GM19240 (cell line): ENCODE measurements around the gene FAF1.
"Not testable (repeated sequence)": the region's sequence is repeated elsewhere in the genome, so short reads cannot be mapped to it uniquely, and the experiment has no call there.

Experiments used
- DNase-seq: peaks from one replicate; pipeline ENCODE4 v3.0.0; 2011; ENCODE audit warnings: low spot score; ENCODE audit not compliant: insufficient read length

The FAF1 gene

DNA sequence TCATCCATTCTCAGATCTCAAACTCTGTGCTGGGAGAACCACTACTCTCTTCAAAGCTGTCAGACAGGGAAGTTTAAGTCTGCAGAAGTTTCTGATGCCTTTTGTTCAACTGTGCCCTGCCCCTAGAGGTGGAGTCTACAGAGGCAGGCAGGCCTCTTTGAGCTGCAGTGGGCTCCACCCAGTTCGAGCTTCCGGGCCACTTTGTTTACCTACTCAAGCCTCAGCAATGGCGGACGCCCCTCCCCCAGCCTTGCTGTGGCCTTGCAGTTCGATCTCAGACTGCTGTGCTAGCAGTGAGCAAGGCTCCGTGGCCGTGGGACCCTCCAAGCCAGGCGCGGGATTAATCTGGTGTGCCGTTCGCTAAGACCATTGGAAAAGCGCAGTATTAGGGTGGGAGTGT, 49.7 kb downstream of the FAF1 start:
- DNase-seq: not testable (repeated sequence)

DNA sequence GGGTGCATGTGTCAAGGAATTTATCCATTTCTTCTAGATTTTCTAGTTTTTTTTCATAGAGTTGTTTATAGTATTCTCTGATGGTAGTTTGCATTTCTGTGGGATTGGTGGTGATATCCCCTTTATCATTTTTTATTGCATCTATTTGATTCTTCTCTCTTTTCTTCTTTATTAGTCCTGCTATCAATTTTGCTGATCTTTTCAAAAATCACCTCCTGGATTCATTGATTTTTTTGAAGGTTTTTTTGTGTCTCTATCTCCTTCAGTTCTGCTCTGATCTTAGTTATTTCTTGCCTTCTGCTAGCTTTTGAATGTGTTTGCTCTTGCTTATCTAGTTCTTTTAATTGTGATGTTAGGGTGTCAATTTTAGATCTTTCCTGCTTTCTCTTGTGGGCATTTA, 52.5 kb downstream of the FAF1 start:
- DNase-seq: not testable (repeated sequence)

- DNase-seq: not testable (repeated sequence)
Observed at GRCh38 chr1:50906050-50906449, 54.0 kb downstream of the FAF1 start.

DNA sequence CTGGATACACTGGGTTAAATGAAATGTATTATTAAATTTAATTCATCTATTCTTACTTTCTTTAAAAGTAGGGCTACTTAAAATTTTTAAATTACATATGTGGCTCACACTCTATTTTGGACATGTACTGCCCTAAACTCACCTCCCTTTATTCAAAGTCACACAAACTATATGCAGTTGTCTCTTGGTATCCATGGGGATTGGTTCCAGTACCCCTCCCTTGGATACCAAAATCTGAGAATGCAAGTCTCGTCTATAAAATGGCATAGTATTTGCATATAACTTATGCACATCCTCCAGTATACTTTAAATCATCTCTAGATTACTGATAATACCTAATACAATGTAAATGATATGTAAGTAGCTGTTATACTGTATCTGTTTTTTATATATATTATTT, 57.6 kb downstream of the FAF1 start:
- no peak for DNase-seq

DNA sequence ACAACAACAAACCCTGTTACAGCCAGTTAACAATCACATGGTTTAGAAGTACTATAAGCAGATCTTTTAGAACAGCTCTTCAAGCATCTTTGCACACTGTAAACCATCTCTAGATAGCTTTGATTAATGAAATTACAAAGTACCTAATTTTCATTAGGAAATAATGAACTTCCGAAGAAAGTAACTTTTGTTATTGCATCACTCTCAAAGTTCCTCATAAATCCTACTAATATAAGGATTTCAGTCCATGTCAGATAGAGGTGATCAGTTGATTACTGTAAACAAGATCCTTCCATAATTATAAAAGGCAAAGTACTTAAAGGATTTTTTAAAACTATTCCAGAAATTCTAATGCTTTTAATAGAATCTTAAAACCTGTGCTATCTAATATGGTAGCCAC, 58.2 kb downstream of the FAF1 start:
- DNase-seq: no peak

DNA sequence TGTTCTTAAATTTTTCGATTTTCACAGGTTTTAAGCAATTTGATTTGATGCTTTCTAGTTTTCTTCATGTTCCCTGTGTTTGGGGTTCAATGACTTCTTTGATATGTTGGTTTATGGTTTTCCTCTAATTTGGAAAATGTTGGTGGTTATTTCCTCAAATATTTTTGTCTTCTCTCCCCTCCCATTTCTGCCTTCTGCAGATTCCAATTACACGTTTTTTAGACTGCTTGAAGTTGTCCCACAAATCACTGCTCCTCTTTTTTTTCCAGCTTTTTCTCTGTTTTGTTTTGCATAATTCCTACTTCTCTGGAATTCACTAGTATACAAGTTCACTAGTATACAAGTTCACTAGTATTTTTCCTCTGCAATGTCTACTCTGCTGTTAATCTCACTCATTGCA, 61.3 kb downstream of the FAF1 start:
- no peak for DNase-seq

DNA sequence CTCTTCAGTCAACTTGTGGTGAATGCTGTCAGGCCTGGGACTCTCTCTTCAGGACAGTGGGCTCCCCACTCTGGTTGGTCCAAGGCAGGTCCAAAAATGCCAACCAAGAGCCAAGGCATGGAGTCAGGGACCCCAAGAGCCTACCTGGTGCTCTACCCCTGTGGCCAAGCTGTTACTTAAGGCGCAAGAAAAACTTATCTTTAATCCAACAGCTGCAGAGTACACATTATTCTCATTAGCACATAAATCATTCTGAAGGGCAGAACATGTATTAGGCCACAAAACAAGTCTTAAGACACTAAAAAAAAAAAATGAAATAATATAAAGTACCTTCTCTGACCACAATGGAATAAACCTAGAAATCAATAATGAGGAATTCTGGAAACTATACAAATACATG, 65.7 kb downstream of the FAF1 start:
- DNase-seq: no peak

DNA sequence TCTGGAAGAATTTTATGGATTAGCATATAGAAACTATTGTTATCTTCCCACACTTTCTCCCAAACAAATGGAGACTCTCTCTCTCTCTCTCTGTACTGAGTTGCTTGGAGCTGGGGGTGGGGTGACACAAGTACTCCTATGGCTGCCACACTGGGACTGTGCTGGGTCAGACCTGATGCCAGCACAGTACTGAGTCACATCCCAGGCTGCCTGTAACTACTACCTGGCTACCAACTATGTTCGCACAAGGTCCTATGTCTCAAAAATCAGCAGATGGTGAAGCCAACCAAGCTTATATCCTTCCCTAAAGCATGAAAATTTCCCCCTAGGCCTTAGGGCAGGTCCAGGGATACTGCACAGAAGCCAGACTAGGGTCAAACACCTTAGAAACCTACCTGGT, 66.6 kb downstream of the FAF1 start:
- no peak for DNase-seq

- not testable (repeated sequence) for DNase-seq
Observed at GRCh38 chr1:50887555-50887954, 72.5 kb downstream of the FAF1 start.

GRCh38 chr1:50880373-50880772, 79.7 kb downstream of the FAF1 start:
- DNase-seq: no peak

- DNase-seq: no peak
Observed at GRCh38 chr1:50879137-50879536, 80.9 kb downstream of the FAF1 start.

- no peak for DNase-seq
Observed at GRCh38 chr1:50878434-50878833, 81.6 kb downstream of the FAF1 start.

- no peak for DNase-seq
Observed at GRCh38 chr1:50877641-50878040, 82.4 kb downstream of the FAF1 start.

GRCh38 chr1:50873458-50874187, 86.4 kb downstream of the FAF1 start:
- DNase-seq: peak; percentile 13

GRCh38 chr1:50864845-50865244, 95.2 kb downstream of the FAF1 start:
- DNase-seq: not testable (repeated sequence)

DNA sequence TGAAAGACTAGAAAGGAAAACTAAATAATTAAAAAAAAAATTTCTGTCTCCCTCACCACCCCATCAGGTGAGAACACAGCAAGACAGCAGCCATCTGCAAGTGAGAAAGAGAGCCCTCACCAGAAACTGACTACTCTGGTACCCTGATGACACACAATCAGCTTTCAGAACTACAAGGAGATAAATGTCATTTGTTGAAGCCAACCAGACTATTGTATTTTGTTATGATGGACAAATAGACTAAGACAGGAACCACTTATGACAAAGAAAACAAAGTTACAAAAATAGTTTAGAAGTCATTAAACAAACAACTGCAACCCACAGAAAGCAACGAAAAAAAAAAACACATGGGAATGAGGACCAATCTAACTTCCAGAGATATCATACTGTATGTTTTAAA, 98.3 kb downstream of the FAF1 start:
- DNase-seq: no peak

DNA sequence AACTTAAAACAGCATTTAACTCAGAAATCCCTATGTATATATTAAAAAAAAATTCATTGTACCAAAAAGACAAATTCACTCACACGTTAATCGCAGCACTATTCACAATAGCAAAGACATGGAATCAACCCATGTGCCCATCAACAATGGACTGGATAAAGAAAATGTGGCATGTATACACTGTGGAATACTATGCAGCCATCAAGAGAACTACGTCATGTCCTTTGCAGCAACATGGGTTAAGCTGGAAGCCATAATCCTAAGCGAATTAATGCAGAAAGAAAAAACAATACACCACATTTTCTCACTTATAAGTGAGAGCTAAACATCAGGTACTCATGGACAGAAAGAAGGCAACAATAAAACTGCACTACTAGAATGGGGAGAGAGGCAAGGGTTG, 99.4 kb downstream of the FAF1 start:
- no peak for DNase-seq

DNA sequence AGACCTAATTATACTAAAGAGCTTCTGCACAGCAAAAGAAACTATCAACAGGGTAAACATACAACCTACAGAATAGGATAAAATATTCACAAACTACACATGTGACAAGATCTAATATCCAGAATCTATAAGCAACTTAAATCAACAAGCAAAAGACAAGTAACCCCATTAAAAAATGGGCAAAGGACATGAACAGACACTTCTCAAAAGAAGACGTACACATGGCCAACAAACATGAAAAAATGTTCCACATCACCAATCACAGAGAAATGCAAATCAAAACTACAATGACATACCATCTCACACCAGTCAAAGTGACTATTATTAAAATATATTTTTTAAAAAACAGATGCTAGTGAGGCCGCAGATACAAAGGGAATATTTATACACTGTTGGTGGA, 99.8 kb downstream of the FAF1 start:
- DNase-seq: no peak

GRCh38 chr1:50859657-50860056, 100.4 kb downstream of the FAF1 start:
- no peak for DNase-seq

DNA sequence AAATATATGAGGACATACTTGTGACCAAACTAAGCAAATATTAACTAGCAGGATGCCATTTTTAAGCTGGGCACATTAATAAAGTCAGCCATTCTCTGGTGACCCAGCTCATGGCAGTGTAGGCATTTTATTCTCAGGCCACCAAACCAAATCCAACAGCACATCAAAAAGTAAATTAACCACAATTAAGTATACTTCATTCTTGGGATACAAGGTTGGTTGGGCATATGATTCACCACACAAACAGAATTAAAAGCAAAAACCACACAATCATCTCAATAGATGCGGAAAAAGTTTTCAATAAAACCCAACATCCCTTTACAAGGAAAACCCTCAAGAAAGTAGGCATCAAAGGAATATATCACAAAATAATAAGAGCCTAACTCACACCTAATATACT, 101.3 kb downstream of the FAF1 start:
- DNase-seq: no peak

DNA sequence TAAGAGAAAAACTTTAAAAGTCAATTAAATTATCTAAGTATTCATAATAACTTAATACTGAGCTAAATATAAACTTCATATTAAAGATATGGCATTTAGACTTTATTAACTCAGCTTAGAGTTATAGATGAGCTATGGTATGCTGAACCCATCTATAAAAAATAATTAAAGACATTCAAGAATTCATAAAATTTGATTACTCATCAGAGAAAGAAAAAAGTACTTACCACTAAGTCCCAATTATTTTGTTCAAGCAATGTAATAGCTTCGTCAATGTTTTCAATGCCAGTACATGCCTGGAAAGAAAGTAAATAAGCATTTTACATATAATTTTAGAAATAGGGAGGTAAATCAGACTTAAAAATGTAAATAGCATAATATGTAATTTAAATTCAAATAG, 102.4 kb downstream of the FAF1 start:
- DNase-seq: no peak

DNA sequence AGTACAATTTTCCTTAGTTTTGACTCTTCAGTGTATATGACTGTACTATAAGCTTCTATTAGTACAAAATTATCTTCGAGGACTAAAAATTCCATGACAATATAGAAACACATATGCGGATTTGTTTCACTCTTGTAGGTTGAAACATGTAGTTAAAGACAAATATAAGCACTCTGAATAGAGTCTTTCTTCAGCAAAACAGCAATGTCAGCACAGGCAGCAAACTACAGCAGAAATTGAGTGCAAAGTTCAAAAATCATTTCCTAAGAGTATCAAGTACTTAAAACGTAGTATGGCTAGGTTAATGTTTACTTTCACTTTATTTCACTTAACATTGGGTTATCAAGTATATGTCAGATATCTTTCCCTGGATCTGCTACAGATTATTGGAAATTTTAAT, 106.7 kb downstream of the FAF1 start:
- no peak for DNase-seq

GRCh38 chr1:50852889-50853288, 107.2 kb downstream of the FAF1 start:
- no peak for DNase-seq

DNA sequence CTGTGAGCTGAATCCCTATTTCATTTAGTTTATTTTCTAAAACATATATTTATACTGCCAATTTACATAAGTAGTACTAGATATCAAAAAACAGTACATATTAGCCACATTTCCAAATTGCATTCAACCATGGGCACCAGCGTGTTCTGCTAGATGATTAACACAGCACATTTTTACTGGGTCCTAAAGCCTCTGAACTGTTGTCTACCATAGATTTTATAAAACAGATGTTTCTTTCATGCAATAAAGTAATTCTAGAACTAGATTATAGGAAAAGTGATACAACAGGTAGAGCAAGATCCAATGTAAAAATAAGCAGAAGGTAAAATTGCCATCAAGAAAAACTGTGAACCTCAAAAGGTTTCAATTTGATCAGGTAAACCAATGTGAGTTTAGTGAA, 108.6 kb downstream of the FAF1 start:
- no peak for DNase-seq
